ENCODE measurements around the gene PCDH9.

DNA sequence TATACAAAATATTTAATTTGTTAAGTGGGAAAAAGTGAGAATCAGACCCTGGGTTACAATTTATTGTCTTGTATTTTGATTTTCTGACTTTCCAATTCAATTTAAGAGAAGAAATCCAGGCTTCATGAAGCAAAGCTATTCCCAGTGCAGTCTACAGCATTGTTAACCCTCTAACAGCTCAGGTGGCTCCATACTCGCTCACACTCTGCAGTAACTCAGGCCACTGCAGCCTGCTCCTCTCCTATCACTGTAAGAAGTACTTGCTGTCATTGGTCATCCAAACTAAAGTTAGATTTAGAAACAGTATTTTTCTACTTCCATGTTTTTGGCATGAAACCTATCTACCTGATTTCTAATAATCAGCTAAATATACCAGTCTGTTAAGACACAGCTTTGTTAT lies 830.3 kb downstream of the PCDH9 start:
- TF ChIP-seq EZH2phosphoT487 (IDR thresholded peaks at IDR 0.05; ENCODE audit: unreplicated experiment) (no peak), EZH2 (IDR thresholded peaks at IDR 0.05; ENCODE audit: low read depth, unreplicated experiment) (no peak)
- TF ChIP-seq, protein P1, sequence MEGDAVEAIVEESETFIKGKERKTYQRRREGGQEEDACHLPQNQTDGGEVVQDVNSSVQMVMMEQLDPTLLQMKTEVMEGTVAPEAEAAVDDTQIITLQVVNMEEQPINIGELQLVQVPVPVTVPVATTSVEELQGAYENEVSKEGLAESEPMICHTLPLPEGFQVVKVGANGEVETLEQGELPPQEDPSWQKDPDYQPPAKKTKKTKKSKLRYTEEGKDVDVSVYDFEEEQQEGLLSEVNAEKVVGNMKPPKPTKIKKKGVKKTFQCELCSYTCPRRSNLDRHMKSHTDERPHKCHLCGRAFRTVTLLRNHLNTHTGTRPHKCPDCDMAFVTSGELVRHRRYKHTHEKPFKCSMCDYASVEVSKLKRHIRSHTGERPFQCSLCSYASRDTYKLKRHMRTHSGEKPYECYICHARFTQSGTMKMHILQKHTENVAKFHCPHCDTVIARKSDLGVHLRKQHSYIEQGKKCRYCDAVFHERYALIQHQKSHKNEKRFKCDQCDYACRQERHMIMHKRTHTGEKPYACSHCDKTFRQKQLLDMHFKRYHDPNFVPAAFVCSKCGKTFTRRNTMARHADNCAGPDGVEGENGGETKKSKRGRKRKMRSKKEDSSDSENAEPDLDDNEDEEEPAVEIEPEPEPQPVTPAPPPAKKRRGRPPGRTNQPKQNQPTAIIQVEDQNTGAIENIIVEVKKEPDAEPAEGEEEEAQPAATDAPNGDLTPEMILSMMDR (conservative IDR thresholded peaks at IDR 0.05; ENCODE audit: low read depth in 2 of 2): no peak

All from GM23338 (cell line).